Calu3 (cell line): ENCODE measurements around the gene ENG. TPM values are rescaled to one million over a fixed set of nuclear protein-coding genes. Genes with fewer than 3 reads are reported as not detected.

Experiments used
- BruUV-seq: library from RNA; stranded (reverse); fragments of 400-500 nt; replicated peaks from 2 replicates; lab custom pipeline; 2021; lab: Mats Ljungman, UMichigan
- CTCF ChIA-PET: fragments of 300-600 bp; sonication (Branson Sonifier 250); formaldehyde crosslinking; loops from one replicate; lab custom pipeline; 2022; ENCODE audit warnings: antibody characterized with exemption; lab: Charles Lee
- DNase-seq: peaks from one replicate; pipeline ENCODE4 v3.0.0; 2022
- H3K27ac Mint-ChIP-seq: one replicate; pipeline ENCODE4 v1.8.0; 2022; ENCODE audit warnings: mixed read lengths; ENCODE audit not compliant: unreplicated experiment
- H3K27me3 Mint-ChIP-seq: one replicate; pipeline ENCODE4 v1.8.0; 2022; ENCODE audit warnings: mixed read lengths; ENCODE audit not compliant: unreplicated experiment
- H3K36me3 Mint-ChIP-seq: one replicate; pipeline ENCODE4 v1.8.0; 2022; ENCODE audit warnings: mild to moderate bottlenecking, moderate library complexity, mixed read lengths; ENCODE audit not compliant: insufficient read depth, unreplicated experiment
- H3K4me1 Mint-ChIP-seq: one replicate; pipeline ENCODE4 v1.8.0; 2022; ENCODE audit warnings: mild to moderate bottlenecking, low read depth, mixed read lengths; ENCODE audit not compliant: unreplicated experiment
- H3K4me3 Mint-ChIP-seq: one replicate; pipeline ENCODE4 v1.8.0; 2022; ENCODE audit warnings: mild to moderate bottlenecking, low read depth, moderate library complexity, mixed read lengths; ENCODE audit not compliant: unreplicated experiment
- H3K9me3 Mint-ChIP-seq: one replicate; pipeline ENCODE4 v1.8.0; 2022; ENCODE audit warnings: low read depth, mixed read lengths; ENCODE audit not compliant: unreplicated experiment
- intact Hi-C: fragments of 100-400 bp; cut with micrococcal nuclease; formaldehyde crosslinking; loops from one replicate; pipeline ENCODE4 v1.10.0; 2022; ENCODE audit not compliant: unreplicated experiment
- total RNA-seq: library from RNA; stranded (reverse); gene quantifications from 2 replicates; pipeline ENCODE4 v1.2.3, GENCODE V29; 2022
- TF ChIP-seq, protein P1 (sequence below): fragments of 200-600 bp; IDR thresholded peaks from one replicate; pipeline ENCODE4 v1.8.0; 2022; ENCODE audit warnings: antibody characterized with exemption; ENCODE audit not compliant: unreplicated experiment

Gene ENG
- total RNA-seq, 1 experiment from 2014 or later: not detected

DNA sequence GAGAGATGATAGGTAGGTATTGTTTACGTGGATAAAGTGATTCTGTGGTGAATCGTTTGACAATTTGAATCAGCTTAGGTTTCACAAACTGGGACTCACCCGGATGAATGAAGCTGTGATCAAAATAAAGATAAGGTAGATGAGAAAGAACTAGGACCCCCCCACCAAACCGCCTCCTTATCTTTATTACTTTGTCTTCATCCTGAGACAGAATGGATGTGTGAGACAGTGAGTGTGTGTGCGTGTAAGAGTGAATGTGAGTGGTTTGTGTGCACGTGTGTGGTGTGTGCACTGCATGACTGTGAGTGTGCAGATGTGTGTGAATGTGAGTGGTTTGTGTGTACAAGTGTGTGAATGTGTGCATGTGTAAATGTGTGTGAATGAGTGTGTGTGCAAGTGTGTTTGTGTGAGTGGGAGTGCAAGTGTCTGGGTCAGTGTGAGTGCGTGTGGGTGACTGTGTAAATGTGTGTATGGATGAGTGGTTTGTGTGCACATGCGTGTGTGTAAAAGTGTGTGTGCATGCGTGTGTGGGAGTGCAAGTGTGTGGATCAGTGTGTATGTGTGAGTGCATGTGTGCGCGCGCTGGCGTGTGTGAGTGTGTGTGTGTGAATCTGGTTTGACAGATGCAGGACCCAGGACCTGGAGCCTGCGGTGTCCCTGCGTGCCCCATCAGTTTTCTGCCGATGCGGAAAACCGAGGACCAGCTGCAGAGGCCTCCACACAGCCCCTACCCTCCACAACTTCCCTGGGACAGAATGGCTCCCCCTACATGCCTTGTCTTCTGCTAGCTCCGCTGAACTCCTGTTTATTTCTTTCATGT is 11.4 kb upstream of the ENG start:
- no peaks in the 10 kb centered on the region for H3K4me1 Mint-ChIP-seq
- H3K27me3 Mint-ChIP-seq: no peaks in the 10 kb centered on the region
- no peak for DNase-seq
- CTCF ChIA-PET: no interaction called here
- no peaks in the 10 kb centered on the region for H3K9me3 Mint-ChIP-seq
- TF ChIP-seq, protein P1, sequence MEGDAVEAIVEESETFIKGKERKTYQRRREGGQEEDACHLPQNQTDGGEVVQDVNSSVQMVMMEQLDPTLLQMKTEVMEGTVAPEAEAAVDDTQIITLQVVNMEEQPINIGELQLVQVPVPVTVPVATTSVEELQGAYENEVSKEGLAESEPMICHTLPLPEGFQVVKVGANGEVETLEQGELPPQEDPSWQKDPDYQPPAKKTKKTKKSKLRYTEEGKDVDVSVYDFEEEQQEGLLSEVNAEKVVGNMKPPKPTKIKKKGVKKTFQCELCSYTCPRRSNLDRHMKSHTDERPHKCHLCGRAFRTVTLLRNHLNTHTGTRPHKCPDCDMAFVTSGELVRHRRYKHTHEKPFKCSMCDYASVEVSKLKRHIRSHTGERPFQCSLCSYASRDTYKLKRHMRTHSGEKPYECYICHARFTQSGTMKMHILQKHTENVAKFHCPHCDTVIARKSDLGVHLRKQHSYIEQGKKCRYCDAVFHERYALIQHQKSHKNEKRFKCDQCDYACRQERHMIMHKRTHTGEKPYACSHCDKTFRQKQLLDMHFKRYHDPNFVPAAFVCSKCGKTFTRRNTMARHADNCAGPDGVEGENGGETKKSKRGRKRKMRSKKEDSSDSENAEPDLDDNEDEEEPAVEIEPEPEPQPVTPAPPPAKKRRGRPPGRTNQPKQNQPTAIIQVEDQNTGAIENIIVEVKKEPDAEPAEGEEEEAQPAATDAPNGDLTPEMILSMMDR: no peak
- no peak overlapping the region for H3K27ac Mint-ChIP-seq
- no peak overlapping the region for H3K4me3 Mint-ChIP-seq
- BruUV-seq: no TSS peak
- intact Hi-C loops: no loop called here
- H3K36me3 Mint-ChIP-seq: no peaks in the 10 kb centered on the region

DNA sequence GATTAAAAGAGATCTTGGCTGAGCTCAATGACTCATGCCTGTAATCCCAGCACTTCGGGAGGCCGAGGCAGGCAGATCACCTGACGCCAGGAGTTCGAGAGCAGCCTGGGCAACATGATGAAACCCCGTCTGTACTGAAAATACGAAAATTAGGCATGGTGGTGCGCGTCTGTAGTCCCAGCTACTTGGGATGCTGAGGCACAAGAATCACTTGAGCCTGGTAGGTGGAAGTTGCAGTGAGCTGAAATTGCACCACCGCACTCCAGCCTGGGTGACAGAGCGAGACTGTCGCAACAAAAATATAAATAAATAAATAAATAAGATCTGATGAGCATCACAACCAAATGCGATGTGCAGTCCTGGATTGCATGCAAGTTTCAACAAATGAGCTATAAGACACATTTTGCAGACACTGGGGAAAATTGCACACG is 8.7 kb upstream of the ENG start:
- H3K9me3 Mint-ChIP-seq: no peaks in the 10 kb centered on the region
- H3K36me3 Mint-ChIP-seq: no peaks in the 10 kb centered on the region
- H3K4me3 Mint-ChIP-seq: no peak overlapping the region
- intact Hi-C loops: no loop called here
- CTCF ChIA-PET: no interaction called here
- TF ChIP-seq, protein P1: no peak
- DNase-seq: no peak
- H3K27me3 Mint-ChIP-seq: no peaks in the 10 kb centered on the region
- no TSS peak for BruUV-seq
- H3K27ac Mint-ChIP-seq: no peak overlapping the region
- H3K4me1 Mint-ChIP-seq: no peaks in the 10 kb centered on the region

DNA sequence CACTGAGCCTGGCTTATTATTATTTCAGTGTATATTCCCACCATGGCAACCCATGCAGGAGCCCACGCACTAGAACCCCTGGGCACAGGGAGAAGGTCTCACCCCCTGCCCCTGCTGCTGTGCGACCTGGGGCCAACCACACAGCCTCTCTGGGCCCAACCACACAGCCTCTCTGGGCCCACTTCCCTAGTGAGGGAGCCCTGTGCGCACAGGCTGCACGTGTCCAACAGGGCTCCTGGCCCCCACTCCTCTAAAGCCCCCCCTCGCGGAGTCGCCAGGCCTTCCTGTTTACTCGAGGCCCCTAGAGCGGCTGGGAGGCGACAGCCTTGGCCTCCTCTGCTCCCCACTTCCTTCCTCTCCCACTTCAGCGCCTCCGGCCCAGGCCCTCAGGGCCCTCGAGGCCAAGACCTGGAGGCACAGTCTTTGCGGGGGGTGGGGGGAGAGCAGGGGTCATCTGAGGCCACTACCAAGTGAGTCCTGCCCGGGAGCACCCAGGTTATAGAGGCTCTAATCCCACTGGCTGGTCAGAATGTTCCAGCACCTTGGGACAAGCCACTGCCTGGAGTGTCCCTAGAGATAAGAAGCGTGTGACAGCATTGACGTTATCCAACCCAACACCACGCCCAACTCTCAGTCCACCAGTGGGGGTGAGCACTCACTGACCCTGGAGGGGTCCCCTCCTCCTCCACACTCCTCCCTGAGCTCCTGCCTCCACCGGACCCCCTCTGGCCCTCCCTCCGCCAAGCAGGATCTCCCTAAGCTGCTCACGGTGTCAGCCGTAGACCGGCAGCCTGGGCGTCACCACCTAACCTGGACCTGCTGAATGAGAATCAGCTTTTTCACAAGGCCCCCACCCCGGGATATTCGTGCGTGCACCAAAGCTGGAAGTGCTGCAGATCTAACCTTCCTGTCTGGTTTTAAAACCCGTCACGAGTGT is 7.9 kb upstream of the ENG start:
- CTCF ChIA-PET: no interaction called here

DNA sequence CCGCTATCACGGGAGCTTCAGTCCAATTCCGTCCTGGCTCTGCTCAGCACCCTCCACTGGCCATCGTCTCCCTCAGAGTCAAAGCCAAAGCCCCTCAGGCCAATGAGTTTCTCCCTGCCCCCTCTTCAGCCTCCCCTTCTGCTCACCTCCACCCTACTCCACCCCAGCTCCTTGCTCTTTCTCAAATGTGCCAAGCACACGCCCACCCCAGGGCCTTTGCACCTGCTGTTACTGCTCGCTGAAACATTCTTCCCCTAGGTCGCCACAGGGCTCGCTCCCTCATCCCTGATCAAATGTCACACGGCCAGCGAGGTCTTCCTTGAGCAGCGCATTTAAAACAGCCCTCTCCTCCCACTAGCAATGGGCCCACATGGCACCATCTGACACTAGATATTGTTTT is 6.3 kb upstream of the ENG start:
- no peaks in the 10 kb centered on the region for H3K9me3 Mint-ChIP-seq
- no TSS peak for BruUV-seq
- H3K4me3 Mint-ChIP-seq: no peak overlapping the region
- no peaks in the 10 kb centered on the region for H3K27me3 Mint-ChIP-seq
- intact Hi-C loops: no loop called here
- CTCF ChIA-PET: no interaction called here
- TF ChIP-seq, protein P1: no peak
- no peaks in the 10 kb centered on the region for H3K36me3 Mint-ChIP-seq
- H3K4me1 Mint-ChIP-seq: no peaks in the 10 kb centered on the region
- DNase-seq: no peak
- H3K27ac Mint-ChIP-seq: no peak overlapping the region

More for the DNA sequence above, 7.9 kb upstream of the ENG start:
- no peaks in the 10 kb centered on the region for H3K9me3 Mint-ChIP-seq
- no peak for DNase-seq
- H3K27ac Mint-ChIP-seq: no peak overlapping the region
- intact Hi-C loops: no loop called here
- TF ChIP-seq, protein P1: no peak
- BruUV-seq: no TSS peak
- H3K36me3 Mint-ChIP-seq: no peaks in the 10 kb centered on the region
- no peaks in the 10 kb centered on the region for H3K4me1 Mint-ChIP-seq
- no peaks in the 10 kb centered on the region for H3K27me3 Mint-ChIP-seq
- H3K4me3 Mint-ChIP-seq: no peak overlapping the region
